ENCODE measurements around the gene NTM. TPM values are rescaled to one million over a fixed set of nuclear protein-coding genes. Genes with fewer than 3 reads are reported as not detected.

Gene NTM
- total RNA-seq, 1 donor from 2014 or later: 4.3 TPM

GRCh38 chr11:131693756-131694155 lies 323.3 kb downstream of the NTM start:
- Mint-ChIP-seq H3K27me3 (peaks cover 76% of the 10 kb centered on the region), H3K4me3 (ENCODE audit: low read depth) (no peak overlapping the region), H3K36me3 (ENCODE audit: insufficient read depth) (no peaks in the 10 kb centered on the region), H3K4me1 (ENCODE audit: low read depth) (peaks cover 4% of the 10 kb centered on the region), H3K27ac (no peak overlapping the region), H3K9me3 (ENCODE audit: low read depth) (no peaks in the 10 kb centered on the region)
- TF ChIP-seq CTCF (IDR thresholded peaks at IDR 0.05; ENCODE audit: unreplicated experiment): no peak
- DNase-seq (ENCODE audit: low spot score, unreplicated experiment): no peak

GRCh38 chr11:131694526-131695424 lies 324.4 kb downstream of the NTM start:
- Mint-ChIP-seq H3K4me1 (ENCODE audit: low read depth) (peaks cover 4% of the 10 kb centered on the region), H3K27me3 (peaks cover 74% of the 10 kb centered on the region), H3K27ac (no peak overlapping the region), H3K36me3 (ENCODE audit: insufficient read depth) (no peaks in the 10 kb centered on the region), H3K4me3 (ENCODE audit: low read depth) (no peak overlapping the region), H3K9me3 (ENCODE audit: low read depth) (no peaks in the 10 kb centered on the region)
- DNase-seq (ENCODE audit: low spot score, unreplicated experiment): peak; percentile 89
- TF ChIP-seq CTCF (IDR thresholded peaks at IDR 0.05; ENCODE audit: unreplicated experiment): peak; percentile 98

- Mint-ChIP-seq H3K27ac (no peak overlapping the region), H3K36me3 (ENCODE audit: insufficient read depth) (no peaks in the 10 kb centered on the region), H3K9me3 (ENCODE audit: low read depth) (no peaks in the 10 kb centered on the region), H3K4me1 (ENCODE audit: low read depth) (peaks cover 4% of the 10 kb centered on the region), H3K27me3 (peaks cover 74% of the 10 kb centered on the region), H3K4me3 (ENCODE audit: low read depth) (no peak overlapping the region)
- DNase-seq (ENCODE audit: low spot score, unreplicated experiment): no peak
- no peak for TF ChIP-seq CTCF (IDR thresholded peaks at IDR 0.05; ENCODE audit: unreplicated experiment)
Measured at GRCh38 chr11:131695889-131696429, 325.5 kb downstream of the NTM start.

GRCh38 chr11:131696690-131697089 lies 326.3 kb downstream of the NTM start:
- peaks cover 4% of the 10 kb centered on the region for H3K4me1 Mint-ChIP-seq (ENCODE audit: low read depth)
- H3K9me3 Mint-ChIP-seq (ENCODE audit: low read depth): no peaks in the 10 kb centered on the region
- H3K27me3 Mint-ChIP-seq: peaks cover 73% of the 10 kb centered on the region
- H3K27ac Mint-ChIP-seq: no peak overlapping the region
- no peak for TF ChIP-seq CTCF (IDR thresholded peaks at IDR 0.05; ENCODE audit: unreplicated experiment)
- H3K36me3 Mint-ChIP-seq (ENCODE audit: insufficient read depth): no peaks in the 10 kb centered on the region
- DNase-seq (ENCODE audit: low spot score, unreplicated experiment): no peak
- H3K4me3 Mint-ChIP-seq (ENCODE audit: low read depth): no peak overlapping the region

GRCh38 chr11:131703311-131703710 lies 332.9 kb downstream of the NTM start:
- Mint-ChIP-seq H3K27ac (no peak overlapping the region), H3K4me1 (ENCODE audit: low read depth) (no peaks in the 10 kb centered on the region), H3K9me3 (ENCODE audit: low read depth) (peaks cover 12% of the 10 kb centered on the region), H3K27me3 (peaks cover 19% of the 10 kb centered on the region), H3K4me3 (ENCODE audit: low read depth) (no peak overlapping the region), H3K36me3 (ENCODE audit: insufficient read depth) (no peaks in the 10 kb centered on the region)
- no peak for TF ChIP-seq CTCF (IDR thresholded peaks at IDR 0.05; ENCODE audit: unreplicated experiment)
- no peak for DNase-seq (ENCODE audit: low spot score, unreplicated experiment)
